HUES64 (cell line): ENCODE data around the gene MGLL.

ENCODE experiments used
- H3K27ac ChIP-seq: 2 replicates; pipeline ENCODE4 v1.7.0; 2013; ENCODE audit warnings: low read depth, low read length, inconsistent platforms
- H3K27me3 ChIP-seq: 2 replicates; pipeline ENCODE4 v1.6.1; 2013; ENCODE audit warnings: mild to moderate bottlenecking, low read length; ENCODE audit not compliant: insufficient read depth
- H3K36me3 ChIP-seq: 2 replicates; pipeline ENCODE4 v1.6.1; 2013; ENCODE audit warnings: mild to moderate bottlenecking, low read length; ENCODE audit not compliant: insufficient read depth
- H3K4me1 ChIP-seq: 2 replicates; pipeline ENCODE4 v1.6.1; 2013; ENCODE audit warnings: mild to moderate bottlenecking, low read length, moderate library complexity; ENCODE audit not compliant: insufficient read depth
- H3K4me3 ChIP-seq: 2 replicates; pipeline ENCODE4 v1.5.1; 2013; ENCODE audit warnings: mild to moderate bottlenecking, low read length, moderate library complexity
- H3K9ac ChIP-seq: 2 replicates; pipeline ENCODE4 v1.6.1; 2013; ENCODE audit warnings: mild to moderate bottlenecking, low read depth, low read length
- H3K9me3 ChIP-seq: 2 replicates; pipeline ENCODE4 v1.6.1; 2013; ENCODE audit warnings: low read depth, low read length; ENCODE audit not compliant: insufficient read depth
- WGBS: fragments of 150-250, 120-280 bp; methylation state at CpG from one replicate; pipeline ENCODE4 v1.1.7; 2013; ENCODE audit warnings: missing lambda C conversion rate; 5-methylcytosine and 5-hydroxymethylcytosine counted together

The MGLL gene

GRCh38 chr3:127652246-127652995, 169.9 kb downstream of the MGLL start:
- H3K4me3 ChIP-seq: no peak overlapping the region
- no peaks in the 10 kb centered on the region for H3K4me1 ChIP-seq
- no peak overlapping the region for H3K9ac ChIP-seq
- H3K27me3 ChIP-seq: no peaks in the 10 kb centered on the region
- H3K9me3 ChIP-seq: no peaks in the 10 kb centered on the region
- H3K36me3 ChIP-seq: no peaks in the 10 kb centered on the region
- WGBS: 74% methylated on average over 13 of the region's 13 CpGs
- no peak overlapping the region for H3K27ac ChIP-seq

GRCh38 chr3:127651516-127652172, 170.7 kb downstream of the MGLL start:
- WGBS: 93% methylated on average over 8 of the region's 8 CpGs
- Histone ChIP-seq H3K9ac (no peak overlapping the region), H3K27ac (no peak overlapping the region), H3K27me3 (no peaks in the 10 kb centered on the region), H3K36me3 (no peaks in the 10 kb centered on the region), H3K4me3 (no peak overlapping the region), H3K9me3 (no peaks in the 10 kb centered on the region), H3K4me1 (no peaks in the 10 kb centered on the region)

DNA sequence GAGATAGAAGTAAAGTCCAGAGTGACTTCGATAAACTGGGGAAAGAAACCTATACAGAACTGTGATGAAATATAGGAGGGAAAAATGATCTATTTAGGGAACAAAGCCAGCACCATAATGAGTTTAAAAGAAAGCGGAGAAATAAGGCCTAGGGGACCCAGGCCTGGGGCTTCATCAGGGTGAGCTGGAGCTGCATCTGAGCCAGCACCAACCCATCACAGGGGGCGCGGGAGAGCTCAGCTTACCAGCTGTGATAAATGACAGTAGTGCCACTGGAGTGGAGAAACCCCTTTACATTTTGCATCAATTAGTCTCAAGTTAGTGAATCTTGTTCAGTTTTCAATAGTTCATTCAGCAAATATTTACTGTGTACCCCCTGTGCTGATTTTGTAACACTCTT, 172.1 kb downstream of the MGLL start:
- H3K4me3 ChIP-seq: no peak overlapping the region
- no peak overlapping the region for H3K9ac ChIP-seq
- no peaks in the 10 kb centered on the region for H3K4me1 ChIP-seq
- WGBS: 91% methylated on average over 4 of the region's 4 CpGs
- H3K36me3 ChIP-seq: no peaks in the 10 kb centered on the region
- no peak overlapping the region for H3K27ac ChIP-seq
- H3K27me3 ChIP-seq: no peaks in the 10 kb centered on the region
- no peaks in the 10 kb centered on the region for H3K9me3 ChIP-seq

DNA sequence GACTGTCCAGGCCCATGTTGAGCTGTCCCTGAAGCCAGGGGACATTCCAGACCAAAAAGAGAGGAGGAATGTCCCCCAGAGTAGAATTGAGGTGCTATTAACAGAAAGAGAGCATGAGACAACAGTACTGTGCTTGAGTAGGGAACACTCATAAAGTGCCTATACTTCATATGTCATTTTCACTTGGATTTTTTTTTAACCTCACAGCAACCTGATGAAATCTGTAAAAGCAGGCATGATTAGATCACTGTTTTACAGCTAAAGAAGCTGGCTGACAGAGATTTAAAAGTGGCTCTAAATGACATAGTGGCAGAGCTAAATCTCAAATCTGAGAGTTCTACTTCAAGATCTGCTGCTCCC, 174.5 kb downstream of the MGLL start:
- H3K27me3 ChIP-seq: no peaks in the 10 kb centered on the region
- H3K4me3 ChIP-seq: no peak overlapping the region
- H3K9ac ChIP-seq: no peak overlapping the region
- no peak overlapping the region for H3K27ac ChIP-seq
- no peaks in the 10 kb centered on the region for H3K9me3 ChIP-seq
- no peaks in the 10 kb centered on the region for H3K36me3 ChIP-seq
- H3K4me1 ChIP-seq: no peaks in the 10 kb centered on the region; the same call in 1 of the 2 replicates

GRCh38 chr3:127647166-127647844, 175.0 kb downstream of the MGLL start:
- H3K36me3 ChIP-seq: no peaks in the 10 kb centered on the region
- H3K9me3 ChIP-seq: no peaks in the 10 kb centered on the region
- H3K4me3 ChIP-seq: no peak overlapping the region
- no peak overlapping the region for H3K9ac ChIP-seq
- no peaks in the 10 kb centered on the region for H3K27me3 ChIP-seq
- H3K27ac ChIP-seq: no peak overlapping the region
- 93% methylated on average over 13 of the region's 13 CpGs for WGBS
- H3K4me1 ChIP-seq: no peaks in the 10 kb centered on the region; the same call in 1 of the 2 replicates

DNA sequence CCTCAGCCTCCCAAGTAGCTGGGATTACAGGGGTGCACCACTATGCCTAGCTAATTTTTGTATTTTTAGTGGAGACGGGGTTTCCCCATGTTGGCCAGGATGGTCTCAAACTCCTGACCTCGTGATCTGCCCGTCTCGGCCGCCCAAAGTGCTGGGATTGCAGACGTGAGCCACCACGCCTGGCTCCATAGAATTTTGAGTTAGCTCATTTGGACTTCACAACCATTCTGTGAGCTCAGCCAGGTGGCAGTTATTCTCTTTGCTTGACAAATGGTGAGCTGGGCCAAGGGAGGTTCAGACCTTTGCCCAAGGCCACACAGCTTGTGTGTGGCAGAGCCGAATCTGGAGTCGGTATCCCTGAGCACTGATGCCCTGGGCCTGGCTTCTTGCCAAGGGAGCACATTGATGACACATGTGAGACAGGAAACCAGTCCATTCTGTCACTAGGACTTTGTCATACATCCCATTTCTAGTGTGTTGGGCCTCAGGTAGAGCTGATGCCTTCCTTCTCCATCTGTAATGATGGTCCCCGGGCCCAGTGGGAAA, 175.7 kb downstream of the MGLL start:
- 96% methylated on average over 10 of the region's 10 CpGs for WGBS
- Histone ChIP-seq H3K36me3 (no peaks in the 10 kb centered on the region), H3K27ac (no peak overlapping the region), H3K4me3 (no peak overlapping the region), H3K9ac (no peak overlapping the region), H3K4me1 (no peaks in the 10 kb centered on the region; the same call in 1 of the 2 replicates), H3K27me3 (no peaks in the 10 kb centered on the region), H3K9me3 (no peaks in the 10 kb centered on the region)

- Histone ChIP-seq H3K9me3 (no peaks in the 10 kb centered on the region), H3K27me3 (no peaks in the 10 kb centered on the region), H3K36me3 (no peaks in the 10 kb centered on the region), H3K4me1 (no peaks in the 10 kb centered on the region; the same call in 1 of the 2 replicates), H3K4me3 (no peak overlapping the region), H3K9ac (no peak overlapping the region), H3K27ac (no peak overlapping the region)
- WGBS: 96% methylated on average over 8 of the region's 8 CpGs
Observed at GRCh38 chr3:127645371-127646015, 176.8 kb downstream of the MGLL start.

- H3K4me3 ChIP-seq: no peak overlapping the region
- H3K4me1 ChIP-seq: no peaks in the 10 kb centered on the region; the same call in 1 of the 2 replicates
- H3K36me3 ChIP-seq: peaks cover under 1% of the 10 kb centered on the region; the same call in 1 of the 2 replicates
- 83% methylated on average over 5 of the region's 5 CpGs for WGBS
- H3K9me3 ChIP-seq: no peaks in the 10 kb centered on the region
- no peak overlapping the region for H3K9ac ChIP-seq
- no peaks in the 10 kb centered on the region for H3K27me3 ChIP-seq
- no peak overlapping the region for H3K27ac ChIP-seq
Observed at GRCh38 chr3:127644641-127645370, 177.5 kb downstream of the MGLL start.

- no peak overlapping the region for H3K9ac ChIP-seq
- no peaks in the 10 kb centered on the region; the same call in 1 of the 2 replicates for H3K4me1 ChIP-seq
- peaks cover 5% of the 10 kb centered on the region; the same call in 1 of the 2 replicates for H3K36me3 ChIP-seq
- 95% methylated on average over 3 of the region's 3 CpGs for WGBS
- H3K27me3 ChIP-seq: no peaks in the 10 kb centered on the region
- H3K4me3 ChIP-seq: no peak overlapping the region
- no peaks in the 10 kb centered on the region for H3K9me3 ChIP-seq
- no peak overlapping the region for H3K27ac ChIP-seq
Observed at GRCh38 chr3:127640042-127640355, 182.3 kb downstream of the MGLL start.

DNA sequence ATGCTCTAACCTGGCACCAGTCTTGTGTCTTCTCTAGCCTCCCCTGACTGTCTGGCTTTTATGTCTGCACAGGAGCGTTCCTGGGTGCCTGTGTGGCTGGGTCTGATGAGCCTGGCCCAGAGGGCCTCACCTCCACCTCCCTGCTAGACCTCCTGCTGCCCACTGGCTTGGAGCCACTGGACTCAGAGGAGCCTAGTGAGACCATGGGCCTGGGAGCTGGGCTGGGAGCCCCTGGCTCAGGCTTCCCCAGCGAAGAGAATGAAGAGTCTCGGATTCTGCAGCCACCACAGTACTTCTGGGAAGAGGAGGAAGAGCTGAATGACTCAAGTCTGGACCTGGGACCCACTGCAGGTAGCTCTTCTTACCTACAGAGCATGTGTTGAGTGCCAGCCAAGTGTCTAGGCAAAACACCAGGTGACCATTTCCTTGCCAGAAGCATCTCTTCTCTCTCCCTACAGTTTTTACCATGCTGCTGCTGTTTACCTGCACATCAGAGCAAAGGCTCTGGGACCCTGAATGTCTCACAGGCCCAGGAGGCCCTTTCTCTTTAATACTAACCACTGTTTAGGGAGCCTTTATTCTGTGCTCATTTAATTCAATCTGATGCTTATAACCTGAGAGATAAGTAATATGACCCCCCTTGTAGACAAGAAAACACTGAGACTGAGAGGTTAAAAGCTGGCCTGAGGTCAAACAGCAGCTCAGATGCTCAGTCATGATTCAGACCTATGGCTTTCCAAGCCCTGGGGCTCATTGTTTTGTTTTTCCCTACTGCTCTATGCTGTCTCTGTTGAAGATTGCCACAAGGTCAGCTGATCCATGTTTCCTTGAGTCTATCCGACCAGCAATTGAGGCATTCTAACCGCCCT, 182.9 kb downstream of the MGLL start:
- Histone ChIP-seq H3K27ac (no peak overlapping the region), H3K36me3 (peaks cover 5% of the 10 kb centered on the region; the same call in 1 of the 2 replicates), H3K4me1 (no peaks in the 10 kb centered on the region; the same call in 1 of the 2 replicates), H3K9ac (no peak overlapping the region), H3K4me3 (no peak overlapping the region), H3K9me3 (no peaks in the 10 kb centered on the region), H3K27me3 (no peaks in the 10 kb centered on the region)
- 91% methylated on average over 5 of the region's 5 CpGs for WGBS
